Liver (tissue), 3 donors: ENCODE measurements around the gene CIB4.

ENCODE experiments used
- CTCF ChIP-seq: fragments of 150-350 bp; IDR thresholded peaks from 2 replicates; pipeline ENCODE4 v1.5.1; 2017; ENCODE audit warnings: improper control_type of control experiment, low read depth, low read length; ENCODE audit not compliant: missing input control
- FOXA1 ChIP-seq: IDR thresholded peaks from 2 replicates; pipeline ENCODE4 v1.6.1; 2016; ENCODE audit warnings: antibody characterized with exemption
- HNF4G ChIP-seq: IDR thresholded peaks from 2 replicates; pipeline ENCODE4 v1.6.1; 2016; ENCODE audit warnings: antibody characterized with exemption
- SP1 ChIP-seq: IDR thresholded peaks from 2 replicates; pipeline ENCODE4 v1.6.1; 2018; ENCODE audit warnings: antibody characterized with exemption, mild to moderate bottlenecking
- TAF1 ChIP-seq: conservative IDR thresholded peaks from 2 replicates; pipeline ENCODE4 v1.6.1; 2016; ENCODE audit warnings: antibody characterized with exemption, mild to moderate bottlenecking
- TF ChIP-seq, protein P1 (sequence below): IDR thresholded peaks from 2 replicates; pipeline ENCODE4 v1.6.1; 2016; ENCODE audit warnings: antibody characterized with exemption
- TF ChIP-seq, protein P2 (sequence below): IDR thresholded peaks from 2 replicates; pipeline ENCODE4 v1.6.1; 2016; ENCODE audit warnings: antibody characterized with exemption
- donor health status: healthy.
- donor health status: healthy.

- no peak for TF ChIP-seq CTCF
- TF ChIP-seq SP1: no peak
- TF ChIP-seq, protein P1, sequence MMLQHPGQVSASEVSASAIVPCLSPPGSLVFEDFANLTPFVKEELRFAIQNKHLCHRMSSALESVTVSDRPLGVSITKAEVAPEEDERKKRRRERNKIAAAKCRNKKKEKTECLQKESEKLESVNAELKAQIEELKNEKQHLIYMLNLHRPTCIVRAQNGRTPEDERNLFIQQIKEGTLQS: no peak
- no peak for TF ChIP-seq FOXA1
- TF ChIP-seq HNF4G: no peak
- TF ChIP-seq, protein P2, sequence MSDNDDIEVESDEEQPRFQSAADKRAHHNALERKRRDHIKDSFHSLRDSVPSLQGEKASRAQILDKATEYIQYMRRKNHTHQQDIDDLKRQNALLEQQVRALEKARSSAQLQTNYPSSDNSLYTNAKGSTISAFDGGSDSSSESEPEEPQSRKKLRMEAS: no peak
- TF ChIP-seq TAF1: no peak
Measured at GRCh38 chr2:26633351-26633945, 7.7 kb downstream of the CIB4 start.
